ENCODE results near the gene POLK.

DNA sequence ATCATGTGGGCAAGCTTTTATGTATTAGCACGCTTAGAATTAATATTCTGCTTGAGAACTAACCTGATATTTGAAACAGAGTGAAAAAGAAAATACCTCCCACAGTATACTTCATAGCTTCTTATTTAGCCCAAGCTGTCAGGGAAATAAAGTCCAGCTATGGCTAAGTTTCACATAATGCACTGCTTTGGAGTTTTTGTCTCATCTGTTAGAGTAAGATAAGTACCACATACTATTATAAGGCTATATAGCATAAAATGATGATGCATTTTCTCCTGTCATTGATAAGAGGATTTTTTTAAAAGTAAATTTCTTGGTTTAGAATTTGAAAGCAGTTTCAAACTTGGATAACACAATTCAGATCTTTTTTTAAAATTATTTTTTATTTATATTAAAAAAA lies 97.2 kb downstream of the POLK start:
- TF ChIP-seq, protein P1, sequence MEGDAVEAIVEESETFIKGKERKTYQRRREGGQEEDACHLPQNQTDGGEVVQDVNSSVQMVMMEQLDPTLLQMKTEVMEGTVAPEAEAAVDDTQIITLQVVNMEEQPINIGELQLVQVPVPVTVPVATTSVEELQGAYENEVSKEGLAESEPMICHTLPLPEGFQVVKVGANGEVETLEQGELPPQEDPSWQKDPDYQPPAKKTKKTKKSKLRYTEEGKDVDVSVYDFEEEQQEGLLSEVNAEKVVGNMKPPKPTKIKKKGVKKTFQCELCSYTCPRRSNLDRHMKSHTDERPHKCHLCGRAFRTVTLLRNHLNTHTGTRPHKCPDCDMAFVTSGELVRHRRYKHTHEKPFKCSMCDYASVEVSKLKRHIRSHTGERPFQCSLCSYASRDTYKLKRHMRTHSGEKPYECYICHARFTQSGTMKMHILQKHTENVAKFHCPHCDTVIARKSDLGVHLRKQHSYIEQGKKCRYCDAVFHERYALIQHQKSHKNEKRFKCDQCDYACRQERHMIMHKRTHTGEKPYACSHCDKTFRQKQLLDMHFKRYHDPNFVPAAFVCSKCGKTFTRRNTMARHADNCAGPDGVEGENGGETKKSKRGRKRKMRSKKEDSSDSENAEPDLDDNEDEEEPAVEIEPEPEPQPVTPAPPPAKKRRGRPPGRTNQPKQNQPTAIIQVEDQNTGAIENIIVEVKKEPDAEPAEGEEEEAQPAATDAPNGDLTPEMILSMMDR (IDR thresholded peaks at IDR 0.05 in 8 of 11, conservative IDR thresholded peaks at IDR 0.05 in 3 of 11) = no peak
- TF ChIP-seq POLR2A (IDR thresholded peaks at IDR 0.05) = no peak
